ENCODE measurements around the gene CTXND1. TPM values are rescaled to one million over a fixed set of nuclear protein-coding genes. Genes with fewer than 3 reads are reported as not detected.

CTXND1 gene
- total and polyA plus RNA-seq, 2 of the 13 experiments (the other 11 are each of a cell fraction or from before 2014, with no cell fraction given), result 1.2 to 2.1 TPM

DNA sequence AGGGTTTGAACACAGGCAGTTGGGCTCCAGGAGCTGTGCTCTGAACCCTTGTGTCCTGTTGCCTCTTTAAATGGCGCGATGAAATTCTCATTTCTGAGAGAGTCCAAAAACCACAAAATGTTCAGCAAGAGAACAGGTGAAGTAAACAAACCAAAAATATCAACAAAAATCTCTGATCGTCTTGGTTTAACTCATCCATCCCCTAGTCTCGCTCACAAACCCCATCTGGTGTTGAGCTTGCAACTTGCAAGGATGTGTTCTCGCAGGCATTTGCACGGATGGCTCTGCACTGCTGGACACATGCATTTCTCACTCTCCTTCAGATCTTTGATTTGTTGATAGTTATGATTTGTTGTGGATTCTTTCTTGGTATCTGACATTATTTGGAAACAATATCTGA lies 68.1 kb downstream of the CTXND1 start:
- WGBS (ENCODE audit: low lambda C conversion rate), result 93% methylated on average over 6 of the region's 6 CpGs
- no peak for FAIRE-seq
- ChIA-PET POLR2A (no interaction called here), CTCF (ENCODE audit: low intra/inter-chr PET ratio, low total read pairs) (no interaction called here)
- no peak for ATAC-seq
- H3K9me3 ChIP-seq (ENCODE audit: low read length), result no peaks in the 10 kb centered on the region
- TF ChIP-seq ZFP90 (CRISPR knock-in tag; IDR thresholded peaks at IDR 0.05; ENCODE audit: borderline replicate concordance) (no peak), ZC3H13 (CRISPR knock-in tag; IDR thresholded peaks at IDR 0.05) (no peak), ELF1 (CRISPR knock-in tag; IDR thresholded peaks at IDR 0.05) (no peak), ZNF33A (CRISPR knock-in tag; IDR thresholded peaks at IDR 0.05; ENCODE audit: borderline replicate concordance) (no peak), CREM (IDR thresholded peaks at IDR 0.05) (no peak), CREM (CRISPR knock-in tag; IDR thresholded peaks at IDR 0.05) (no peak), ZNF605 (CRISPR knock-in tag; IDR thresholded peaks at IDR 0.05) (no peak), ZNF775 (CRISPR knock-in tag; IDR thresholded peaks at IDR 0.05; ENCODE audit: borderline replicate concordance) (no peak), REXO4 (CRISPR knock-in tag; IDR thresholded peaks at IDR 0.05; ENCODE audit: borderline replicate concordance) (no peak), ARID2 (CRISPR knock-in tag; IDR thresholded peaks at IDR 0.05; ENCODE audit: borderline replicate concordance) (no peak), ZNF746 (CRISPR knock-in tag; IDR thresholded peaks at IDR 0.05) (no peak), STAG1 (CRISPR knock-in tag; IDR thresholded peaks at IDR 0.05) (peak; percentile 17; the same call in 1 of the 2 replicates)
- TF ChIP-seq, protein P1, sequence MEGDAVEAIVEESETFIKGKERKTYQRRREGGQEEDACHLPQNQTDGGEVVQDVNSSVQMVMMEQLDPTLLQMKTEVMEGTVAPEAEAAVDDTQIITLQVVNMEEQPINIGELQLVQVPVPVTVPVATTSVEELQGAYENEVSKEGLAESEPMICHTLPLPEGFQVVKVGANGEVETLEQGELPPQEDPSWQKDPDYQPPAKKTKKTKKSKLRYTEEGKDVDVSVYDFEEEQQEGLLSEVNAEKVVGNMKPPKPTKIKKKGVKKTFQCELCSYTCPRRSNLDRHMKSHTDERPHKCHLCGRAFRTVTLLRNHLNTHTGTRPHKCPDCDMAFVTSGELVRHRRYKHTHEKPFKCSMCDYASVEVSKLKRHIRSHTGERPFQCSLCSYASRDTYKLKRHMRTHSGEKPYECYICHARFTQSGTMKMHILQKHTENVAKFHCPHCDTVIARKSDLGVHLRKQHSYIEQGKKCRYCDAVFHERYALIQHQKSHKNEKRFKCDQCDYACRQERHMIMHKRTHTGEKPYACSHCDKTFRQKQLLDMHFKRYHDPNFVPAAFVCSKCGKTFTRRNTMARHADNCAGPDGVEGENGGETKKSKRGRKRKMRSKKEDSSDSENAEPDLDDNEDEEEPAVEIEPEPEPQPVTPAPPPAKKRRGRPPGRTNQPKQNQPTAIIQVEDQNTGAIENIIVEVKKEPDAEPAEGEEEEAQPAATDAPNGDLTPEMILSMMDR (CRISPR knock-in tag; IDR thresholded peaks at IDR 0.05), result peak; percentile 18
- intact Hi-C loops (cut with micrococcal nuclease; ENCODE audit: unreplicated experiment) (no loop called here), in situ Hi-C loops (cut with HindIII; ENCODE audit: extremely low pct_ligation_motif_present, low pct_unique_long_range_greater_than_20kb) (no loop called here)
- H2AFZ ChIP-seq (ENCODE audit: low read length), result no peak overlapping the region
- H3K9ac ChIP-seq (ENCODE audit: insufficient read depth, low read depth, low read length), result no peak overlapping the region
- H3K79me2 ChIP-seq (ENCODE audit: insufficient read depth, low read length), result no peaks in the 10 kb centered on the region
- no peaks in the 10 kb centered on the region for H3K27me3 ChIP-seq (ENCODE audit: control insufficient read depth in 1 of 2, insufficient read depth in 2 of 2, low read length in 2 of 2)
- no peak for DNase-seq (ENCODE audit: low spot score)
- no TSS peak for BruUV-seq (replicated peaks)
- H3K4me3 ChIP-seq (replicated peaks in 1 of 3; ENCODE audit: insufficient read depth in 1 of 3, low read depth in 2 of 3, low read length in 3 of 3), result no peak overlapping the region
- H3K4me1 ChIP-seq (ENCODE audit: insufficient read depth, low read length), result no peaks in the 10 kb centered on the region
- H3K27ac ChIP-seq (ENCODE audit: extremely low read length, insufficient read depth, low read length), result no peak overlapping the region
- peaks cover 24 to 76% of the 10 kb centered on the region in 2 experiments for H3K36me3 ChIP-seq (replicated peaks in 1 of 2; ENCODE audit: control insufficient read depth in 1 of 2, insufficient read depth in 2 of 2, low read length in 2 of 2)
- no peak overlapping the region for H3K4me2 ChIP-seq (ENCODE audit: low read depth, low read length)
- no peaks in the 10 kb centered on the region for H4K20me1 ChIP-seq (ENCODE audit: insufficient read depth, low read length)

Measured in HepG2 (cell line).